Measurements from ENCODE around the gene SUPT4H1. TPM values are rescaled to one million over a fixed set of nuclear protein-coding genes. Genes with fewer than 3 reads are reported as not detected.
A peak's percentile ranks its signal among the peaks of the same experiment; 100 is the strongest.

The SUPT4H1 gene
- total RNA-seq, 1 donor from 2014 or later: 82.4 TPM

- peak; percentile 77 for DNase-seq
- H3K4me1 ChIP-seq: peaks cover 34% of the 10 kb centered on the region
These were observed 20.8 kb downstream of the SUPT4H1 start for GRCh38 chr17:58330997-58331814.

DNA sequence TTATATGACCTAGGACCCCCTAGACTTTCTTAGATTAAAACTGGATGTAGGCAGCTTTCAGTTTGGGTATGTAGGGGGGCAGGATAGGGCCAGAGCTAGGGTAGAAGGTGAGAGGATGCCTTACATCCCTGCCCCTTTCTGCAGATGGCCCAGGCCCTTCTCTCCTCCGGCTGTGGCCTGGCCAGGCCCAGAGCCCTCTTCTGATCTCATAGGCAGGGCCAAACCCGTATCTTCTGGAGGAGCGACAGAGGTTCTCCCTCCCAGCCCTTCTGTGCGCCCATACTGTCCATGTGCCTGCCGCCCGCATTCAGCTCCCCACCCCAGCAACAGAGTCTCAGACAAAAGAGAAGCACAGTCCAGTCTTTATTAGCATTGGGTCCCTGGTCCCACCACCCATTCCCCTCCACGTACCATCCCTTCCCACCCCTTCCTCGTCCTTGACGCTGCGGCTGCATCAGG lies 21.4 kb downstream of the SUPT4H1 start:
- Histone ChIP-seq H3K9me3 (no peaks in the 10 kb centered on the region), H3K27me3 (ENCODE audit: low read depth) (no peaks in the 10 kb centered on the region), H3K27ac (peak overlapping the region; percentile 95), H3K4me3 (peak overlapping the region; percentile 66), H3K36me3 (no peaks in the 10 kb centered on the region), H3K4me1 (peaks cover 28% of the 10 kb centered on the region)
- ATAC-seq (no peak), DNase-seq (no peak)
- TF ChIP-seq, protein P1, sequence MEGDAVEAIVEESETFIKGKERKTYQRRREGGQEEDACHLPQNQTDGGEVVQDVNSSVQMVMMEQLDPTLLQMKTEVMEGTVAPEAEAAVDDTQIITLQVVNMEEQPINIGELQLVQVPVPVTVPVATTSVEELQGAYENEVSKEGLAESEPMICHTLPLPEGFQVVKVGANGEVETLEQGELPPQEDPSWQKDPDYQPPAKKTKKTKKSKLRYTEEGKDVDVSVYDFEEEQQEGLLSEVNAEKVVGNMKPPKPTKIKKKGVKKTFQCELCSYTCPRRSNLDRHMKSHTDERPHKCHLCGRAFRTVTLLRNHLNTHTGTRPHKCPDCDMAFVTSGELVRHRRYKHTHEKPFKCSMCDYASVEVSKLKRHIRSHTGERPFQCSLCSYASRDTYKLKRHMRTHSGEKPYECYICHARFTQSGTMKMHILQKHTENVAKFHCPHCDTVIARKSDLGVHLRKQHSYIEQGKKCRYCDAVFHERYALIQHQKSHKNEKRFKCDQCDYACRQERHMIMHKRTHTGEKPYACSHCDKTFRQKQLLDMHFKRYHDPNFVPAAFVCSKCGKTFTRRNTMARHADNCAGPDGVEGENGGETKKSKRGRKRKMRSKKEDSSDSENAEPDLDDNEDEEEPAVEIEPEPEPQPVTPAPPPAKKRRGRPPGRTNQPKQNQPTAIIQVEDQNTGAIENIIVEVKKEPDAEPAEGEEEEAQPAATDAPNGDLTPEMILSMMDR (IDR thresholded peaks at IDR 0.05): no peak
- intact Hi-C loops (cut with DNase I): no loop called here

More at GRCh38 chr17:58330997-58331814, 20.8 kb downstream of the SUPT4H1 start:
- TF ChIP-seq, protein P1 (IDR thresholded peaks at IDR 0.05): no peak
- Histone ChIP-seq H3K9me3 (no peaks in the 10 kb centered on the region), H3K27ac (peak overlapping the region; percentile 95), H3K4me3 (peak overlapping the region; percentile 66), H3K27me3 (ENCODE audit: low read depth) (no peaks in the 10 kb centered on the region), H3K36me3 (no peaks in the 10 kb centered on the region)
- ATAC-seq: peak; percentile 48
- intact Hi-C loops (cut with DNase I): no loop called here

- intact Hi-C loops (cut with DNase I): no loop called here
- Histone ChIP-seq H3K27ac (no peak overlapping the region), H3K36me3 (no peaks in the 10 kb centered on the region), H3K4me3 (peak overlapping the region; percentile 66), H3K27me3 (ENCODE audit: low read depth) (no peaks in the 10 kb centered on the region), H3K9me3 (no peaks in the 10 kb centered on the region), H3K4me1 (peaks cover 29% of the 10 kb centered on the region)
- no peak for ATAC-seq
- DNase-seq: peak; percentile 5
- TF ChIP-seq, protein P1 (IDR thresholded peaks at IDR 0.05): no peak
These were observed 22.0 kb downstream of the SUPT4H1 start for GRCh38 chr17:58329810-58330537.

- intact Hi-C loops (cut with DNase I): no loop called here
- DNase-seq (peak; percentile 78), ATAC-seq (peak; percentile 39 to 68)
- TF ChIP-seq, protein P1 (IDR thresholded peaks at IDR 0.05): peak; percentile 42
- Histone ChIP-seq H3K27ac (no peak overlapping the region), H3K9me3 (no peaks in the 10 kb centered on the region), H3K27me3 (ENCODE audit: low read depth) (no peaks in the 10 kb centered on the region), H3K36me3 (no peaks in the 10 kb centered on the region), H3K4me1 (peaks cover 25% of the 10 kb centered on the region), H3K4me3 (peak overlapping the region; percentile 66)
These were observed 22.8 kb downstream of the SUPT4H1 start for GRCh38 chr17:58329035-58329809.

Data from lower lobe of right lung (tissue), 2 donors.